ENCODE measurements around the gene CBX4. TPM values are rescaled to one million over a fixed set of nuclear protein-coding genes. Genes with fewer than 3 reads are reported as not detected.

CBX4 gene
- total and polyA plus RNA-seq, 2 of the 13 experiments (the other 11 are each of a cell fraction or from before 2014, with no cell fraction given), result 25.8 to 50.8 TPM

DNA sequence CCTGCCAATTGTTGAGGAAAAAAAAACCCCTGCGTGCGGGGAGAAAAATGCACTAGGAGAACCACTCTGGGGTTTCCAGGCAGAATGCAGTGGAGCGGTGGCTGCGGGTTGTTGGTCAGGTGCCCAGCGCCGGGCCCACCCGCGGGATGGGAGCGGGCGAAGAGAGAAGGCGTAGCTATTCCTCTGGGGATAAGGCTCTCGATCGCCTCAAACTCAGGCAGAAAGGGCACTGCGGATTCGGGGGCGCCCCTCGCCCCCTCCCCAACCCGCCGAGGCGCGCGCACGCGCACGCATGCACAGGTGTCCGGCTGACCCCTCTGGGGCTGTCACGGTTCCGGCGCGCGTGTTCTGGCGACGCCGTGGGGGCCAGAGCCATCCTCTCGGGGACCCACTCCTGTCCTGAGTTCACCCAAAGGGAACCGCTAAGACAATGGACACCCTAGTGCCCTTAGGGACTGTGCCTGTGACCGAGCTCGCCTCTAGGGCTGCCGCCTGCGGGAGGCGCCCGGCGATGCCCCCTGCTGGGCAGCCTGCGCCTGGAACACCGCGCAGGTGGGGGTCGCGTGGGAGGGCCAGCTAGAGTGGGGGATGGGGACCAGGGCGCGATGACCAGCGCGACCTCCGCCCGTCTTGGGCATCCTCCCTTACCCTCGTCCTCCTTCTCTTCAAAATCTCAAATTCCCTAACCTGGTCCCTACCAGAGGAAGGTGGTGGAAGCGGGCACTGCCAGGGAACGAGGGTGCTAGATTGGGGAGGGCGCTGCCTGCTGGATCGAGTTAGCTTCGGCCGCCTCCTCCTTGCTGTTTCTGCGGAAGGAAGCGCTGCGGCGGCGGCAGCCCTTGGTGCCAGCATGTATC is 28.0 kb downstream of the CBX4 start (continued):
- TF ChIP-seq, protein P1, sequence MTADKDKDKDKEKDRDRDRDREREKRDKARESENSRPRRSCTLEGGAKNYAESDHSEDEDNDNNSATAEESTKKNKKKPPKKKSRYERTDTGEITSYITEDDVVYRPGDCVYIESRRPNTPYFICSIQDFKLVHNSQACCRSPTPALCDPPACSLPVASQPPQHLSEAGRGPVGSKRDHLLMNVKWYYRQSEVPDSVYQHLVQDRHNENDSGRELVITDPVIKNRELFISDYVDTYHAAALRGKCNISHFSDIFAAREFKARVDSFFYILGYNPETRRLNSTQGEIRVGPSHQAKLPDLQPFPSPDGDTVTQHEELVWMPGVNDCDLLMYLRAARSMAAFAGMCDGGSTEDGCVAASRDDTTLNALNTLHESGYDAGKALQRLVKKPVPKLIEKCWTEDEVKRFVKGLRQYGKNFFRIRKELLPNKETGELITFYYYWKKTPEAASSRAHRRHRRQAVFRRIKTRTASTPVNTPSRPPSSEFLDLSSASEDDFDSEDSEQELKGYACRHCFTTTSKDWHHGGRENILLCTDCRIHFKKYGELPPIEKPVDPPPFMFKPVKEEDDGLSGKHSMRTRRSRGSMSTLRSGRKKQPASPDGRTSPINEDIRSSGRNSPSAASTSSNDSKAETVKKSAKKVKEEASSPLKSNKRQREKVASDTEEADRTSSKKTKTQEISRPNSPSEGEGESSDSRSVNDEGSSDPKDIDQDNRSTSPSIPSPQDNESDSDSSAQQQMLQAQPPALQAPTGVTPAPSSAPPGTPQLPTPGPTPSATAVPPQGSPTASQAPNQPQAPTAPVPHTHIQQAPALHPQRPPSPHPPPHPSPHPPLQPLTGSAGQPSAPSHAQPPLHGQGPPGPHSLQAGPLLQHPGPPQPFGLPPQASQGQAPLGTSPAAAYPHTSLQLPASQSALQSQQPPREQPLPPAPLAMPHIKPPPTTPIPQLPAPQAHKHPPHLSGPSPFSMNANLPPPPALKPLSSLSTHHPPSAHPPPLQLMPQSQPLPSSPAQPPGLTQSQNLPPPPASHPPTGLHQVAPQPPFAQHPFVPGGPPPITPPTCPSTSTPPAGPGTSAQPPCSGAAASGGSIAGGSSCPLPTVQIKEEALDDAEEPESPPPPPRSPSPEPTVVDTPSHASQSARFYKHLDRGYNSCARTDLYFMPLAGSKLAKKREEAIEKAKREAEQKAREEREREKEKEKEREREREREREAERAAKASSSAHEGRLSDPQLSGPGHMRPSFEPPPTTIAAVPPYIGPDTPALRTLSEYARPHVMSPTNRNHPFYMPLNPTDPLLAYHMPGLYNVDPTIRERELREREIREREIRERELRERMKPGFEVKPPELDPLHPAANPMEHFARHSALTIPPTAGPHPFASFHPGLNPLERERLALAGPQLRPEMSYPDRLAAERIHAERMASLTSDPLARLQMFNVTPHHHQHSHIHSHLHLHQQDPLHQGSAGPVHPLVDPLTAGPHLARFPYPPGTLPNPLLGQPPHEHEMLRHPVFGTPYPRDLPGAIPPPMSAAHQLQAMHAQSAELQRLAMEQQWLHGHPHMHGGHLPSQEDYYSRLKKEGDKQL (CRISPR knock-in tag; IDR thresholded peaks at IDR 0.05; ENCODE audit: low read depth), result 0 out of 2 replicates have a peak, but pooled peaks have one; percentile 28
- TF ChIP-seq, protein P2, sequence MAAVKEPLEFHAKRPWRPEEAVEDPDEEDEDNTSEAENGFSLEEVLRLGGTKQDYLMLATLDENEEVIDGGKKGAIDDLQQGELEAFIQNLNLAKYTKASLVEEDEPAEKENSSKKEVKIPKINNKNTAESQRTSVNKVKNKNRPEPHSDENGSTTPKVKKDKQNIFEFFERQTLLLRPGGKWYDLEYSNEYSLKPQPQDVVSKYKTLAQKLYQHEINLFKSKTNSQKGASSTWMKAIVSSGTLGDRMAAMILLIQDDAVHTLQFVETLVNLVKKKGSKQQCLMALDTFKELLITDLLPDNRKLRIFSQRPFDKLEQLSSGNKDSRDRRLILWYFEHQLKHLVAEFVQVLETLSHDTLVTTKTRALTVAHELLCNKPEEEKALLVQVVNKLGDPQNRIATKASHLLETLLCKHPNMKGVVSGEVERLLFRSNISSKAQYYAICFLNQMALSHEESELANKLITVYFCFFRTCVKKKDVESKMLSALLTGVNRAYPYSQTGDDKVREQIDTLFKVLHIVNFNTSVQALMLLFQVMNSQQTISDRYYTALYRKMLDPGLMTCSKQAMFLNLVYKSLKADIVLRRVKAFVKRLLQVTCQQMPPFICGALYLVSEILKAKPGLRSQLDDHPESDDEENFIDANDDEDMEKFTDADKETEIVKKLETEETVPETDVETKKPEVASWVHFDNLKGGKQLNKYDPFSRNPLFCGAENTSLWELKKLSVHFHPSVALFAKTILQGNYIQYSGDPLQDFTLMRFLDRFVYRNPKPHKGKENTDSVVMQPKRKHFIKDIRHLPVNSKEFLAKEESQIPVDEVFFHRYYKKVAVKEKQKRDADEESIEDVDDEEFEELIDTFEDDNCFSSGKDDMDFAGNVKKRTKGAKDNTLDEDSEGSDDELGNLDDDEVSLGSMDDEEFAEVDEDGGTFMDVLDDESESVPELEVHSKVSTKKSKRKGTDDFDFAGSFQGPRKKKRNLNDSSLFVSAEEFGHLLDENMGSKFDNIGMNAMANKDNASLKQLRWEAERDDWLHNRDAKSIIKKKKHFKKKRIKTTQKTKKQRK (IDR thresholded peaks at IDR 0.05; ENCODE audit: low read length), result no peak
- no peak for TF ChIP-seq ZFP36L1 (CRISPR knock-in tag; IDR thresholded peaks at IDR 0.05)
- TF ChIP-seq ETV5 (CRISPR knock-in tag; IDR thresholded peaks at IDR 0.05; ENCODE audit: borderline replicate concordance), result no peak; the same call in 1 of the 2 replicates
- TF ChIP-seq ZNF20 (CRISPR knock-in tag; IDR thresholded peaks at IDR 0.05), result no peak
- peak; percentile 83; the same call in 1 of the 2 replicates for TF ChIP-seq ZNF761 (CRISPR knock-in tag; conservative IDR thresholded peaks at IDR 0.05)
- peak; percentile 30; the same call in 1 of the 2 replicates for TF ChIP-seq ZC3H13 (CRISPR knock-in tag; IDR thresholded peaks at IDR 0.05)
- no peak for TF ChIP-seq ZNF839 (CRISPR knock-in tag; IDR thresholded peaks at IDR 0.05; ENCODE audit: borderline replicate concordance)
- no peak for TF ChIP-seq ATM (IDR thresholded peaks at IDR 0.05; ENCODE audit: borderline replicate concordance)
- TF ChIP-seq, protein P3, sequence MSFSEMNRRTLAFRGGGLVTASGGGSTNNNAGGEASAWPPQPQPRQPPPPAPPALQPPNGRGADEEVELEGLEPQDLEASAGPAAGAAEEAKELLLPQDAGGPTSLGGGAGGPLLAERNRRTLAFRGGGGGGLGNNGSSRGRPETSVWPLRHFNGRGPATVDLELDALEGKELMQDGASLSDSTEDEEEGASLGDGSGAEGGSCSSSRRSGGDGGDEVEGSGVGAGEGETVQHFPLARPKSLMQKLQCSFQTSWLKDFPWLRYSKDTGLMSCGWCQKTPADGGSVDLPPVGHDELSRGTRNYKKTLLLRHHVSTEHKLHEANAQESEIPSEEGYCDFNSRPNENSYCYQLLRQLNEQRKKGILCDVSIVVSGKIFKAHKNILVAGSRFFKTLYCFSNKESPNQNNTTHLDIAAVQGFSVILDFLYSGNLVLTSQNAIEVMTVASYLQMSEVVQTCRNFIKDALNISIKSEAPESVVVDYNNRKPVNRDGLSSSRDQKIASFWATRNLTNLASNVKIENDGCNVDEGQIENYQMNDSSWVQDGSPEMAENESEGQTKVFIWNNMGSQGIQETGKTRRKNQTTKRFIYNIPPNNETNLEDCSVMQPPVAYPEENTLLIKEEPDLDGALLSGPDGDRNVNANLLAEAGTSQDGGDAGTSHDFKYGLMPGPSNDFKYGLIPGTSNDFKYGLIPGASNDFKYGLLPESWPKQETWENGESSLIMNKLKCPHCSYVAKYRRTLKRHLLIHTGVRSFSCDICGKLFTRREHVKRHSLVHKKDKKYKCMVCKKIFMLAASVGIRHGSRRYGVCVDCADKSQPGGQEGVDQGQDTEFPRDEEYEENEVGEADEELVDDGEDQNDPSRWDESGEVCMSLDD (CRISPR knock-in tag; IDR thresholded peaks at IDR 0.05; ENCODE audit: borderline replicate concordance), result peak; percentile 72; the same call in 1 of the 2 replicates
- no peak for TF ChIP-seq TCF12 (IDR thresholded peaks at IDR 0.05)
- TF ChIP-seq TCF12 (CRISPR knock-in tag; IDR thresholded peaks at IDR 0.05), result no peak
- TF ChIP-seq MZF1 (CRISPR knock-in tag; IDR thresholded peaks at IDR 0.05; ENCODE audit: borderline replicate concordance), result no peak
- no peak for TF ChIP-seq ZMAT3 (CRISPR knock-in tag; conservative IDR thresholded peaks at IDR 0.05)
- peak; percentile 55 for TF ChIP-seq FOSL2 (CRISPR knock-in tag; IDR thresholded peaks at IDR 0.05)
